Effector memory CD4-positive, alpha-beta T cell (primary cell): ENCODE results near the gene CPNE6.
"Not testable (repeated sequence)": the region's sequence is repeated elsewhere in the genome, so short reads cannot be mapped to it uniquely, and the experiment has no call there.

Experiments used
- DNase-seq, 3 donors: peaks; one replicate each; pipeline ENCODE4 v3.0.0-alpha.2; 2020
- H3K27ac ChIP-seq: 2 replicates; pipeline ENCODE4 v1.7.0; 2013; ENCODE audit warnings: mild to moderate bottlenecking, low read length, moderate library complexity; ENCODE audit not compliant: insufficient read depth, poor library complexity, severe bottlenecking
- H3K27me3 ChIP-seq: replicated peaks from 2 replicates; pipeline ENCODE4 v1.7.0; 2013; ENCODE audit warnings: mild to moderate bottlenecking, low read length; ENCODE audit not compliant: insufficient read depth, control insufficient read depth, poor library complexity, severe bottlenecking
- H3K36me3 ChIP-seq: 2 replicates; pipeline ENCODE4 v1.7.0; 2013; ENCODE audit warnings: mild to moderate bottlenecking, low read length, moderate library complexity; ENCODE audit not compliant: control insufficient read depth, insufficient read depth
- H3K4me1 ChIP-seq: 2 replicates; pipeline ENCODE4 v1.7.0; 2013; ENCODE audit warnings: low read length, mild to moderate bottlenecking; ENCODE audit not compliant: control insufficient read depth, insufficient read depth, poor library complexity, severe bottlenecking
- H3K4me3 ChIP-seq: 2 replicates; pipeline ENCODE4 v1.7.0; 2013; ENCODE audit warnings: low read length, low read depth, mild to moderate bottlenecking; ENCODE audit not compliant: insufficient read depth, poor library complexity, severe bottlenecking
- H3K9me3 ChIP-seq: 2 replicates; pipeline ENCODE4 v1.7.0; 2013; ENCODE audit warnings: mild to moderate bottlenecking, low read length, moderate library complexity; ENCODE audit not compliant: control insufficient read depth
- total RNA-seq, 3 donors: gene quantifications; one replicate each; lab custom pipeline; 2026; lab: John Stamatoyannopoulos, UW

Gene CPNE6
- 0 reads per million in 3 donors for total RNA-seq

- Histone ChIP-seq H3K4me1 (no peaks in the 10 kb centered on the region), H3K27me3 (no peaks in the 10 kb centered on the region), H3K9me3 (no peaks in the 10 kb centered on the region), H3K36me3 (no peaks in the 10 kb centered on the region), H3K4me3 (no peak within 1 kb of the TSS), H3K27ac (no peak within 1 kb of the TSS)
- no peak for DNase-seq
Measured at GRCh38 chr14:24071144-24071697, at the start of gene CPNE6. CPNE6 (plus strand) TSS chr14:24071562; CDS start chr14:24072937, 1,375 bp downstream.

GRCh38 chr14:24024939-24025418, 46.4 kb upstream of the CPNE6 start:
- not testable (repeated sequence) for H3K9me3 ChIP-seq, DNase-seq, H3K27me3 ChIP-seq, H3K36me3 ChIP-seq, H3K4me1 ChIP-seq, H3K4me3 ChIP-seq, H3K27ac ChIP-seq

DNA sequence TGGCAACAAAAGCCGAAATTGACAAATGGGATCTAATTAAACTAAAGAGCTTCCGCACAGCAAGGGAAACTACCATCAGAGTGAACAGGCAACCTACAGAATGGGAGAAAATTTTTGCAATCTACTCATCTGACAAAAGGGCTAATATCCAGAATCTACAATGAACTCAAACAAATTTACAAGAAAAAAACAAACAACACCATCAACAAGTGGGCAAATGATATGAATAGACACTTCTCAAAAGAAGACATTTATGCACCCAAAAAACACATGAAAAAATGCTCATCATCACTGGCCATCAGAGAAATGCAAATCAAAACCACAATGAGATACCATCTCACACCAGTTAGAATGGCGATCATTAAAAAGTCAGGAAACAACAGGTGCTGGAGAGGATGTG, 41.7 kb upstream of the CPNE6 start:
- H3K27me3 ChIP-seq, H3K36me3 ChIP-seq, H3K9me3 ChIP-seq, H3K4me3 ChIP-seq, H3K4me1 ChIP-seq, DNase-seq, H3K27ac ChIP-seq: not testable (repeated sequence)

DNA sequence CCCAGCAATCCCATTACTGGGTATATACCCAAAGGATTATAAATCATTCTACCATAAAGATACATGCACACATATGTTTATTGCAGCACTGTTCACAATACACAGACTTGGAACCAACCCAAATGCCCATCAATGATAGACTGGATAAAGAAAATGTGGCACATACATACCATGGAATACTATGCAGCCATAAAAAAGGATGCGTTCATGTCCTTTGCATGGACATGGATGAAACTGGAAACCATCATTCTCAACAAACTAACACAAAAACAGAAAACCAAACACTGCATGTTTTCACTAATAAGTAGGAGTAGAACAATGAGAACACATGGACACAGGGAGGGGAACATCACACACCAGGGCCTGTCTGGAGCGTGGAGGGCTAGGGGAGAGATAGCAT, 40.0 kb upstream of the CPNE6 start:
- not testable (repeated sequence) for H3K27ac ChIP-seq, H3K4me3 ChIP-seq, H3K4me1 ChIP-seq, H3K36me3 ChIP-seq, DNase-seq, H3K27me3 ChIP-seq, H3K9me3 ChIP-seq

DNA sequence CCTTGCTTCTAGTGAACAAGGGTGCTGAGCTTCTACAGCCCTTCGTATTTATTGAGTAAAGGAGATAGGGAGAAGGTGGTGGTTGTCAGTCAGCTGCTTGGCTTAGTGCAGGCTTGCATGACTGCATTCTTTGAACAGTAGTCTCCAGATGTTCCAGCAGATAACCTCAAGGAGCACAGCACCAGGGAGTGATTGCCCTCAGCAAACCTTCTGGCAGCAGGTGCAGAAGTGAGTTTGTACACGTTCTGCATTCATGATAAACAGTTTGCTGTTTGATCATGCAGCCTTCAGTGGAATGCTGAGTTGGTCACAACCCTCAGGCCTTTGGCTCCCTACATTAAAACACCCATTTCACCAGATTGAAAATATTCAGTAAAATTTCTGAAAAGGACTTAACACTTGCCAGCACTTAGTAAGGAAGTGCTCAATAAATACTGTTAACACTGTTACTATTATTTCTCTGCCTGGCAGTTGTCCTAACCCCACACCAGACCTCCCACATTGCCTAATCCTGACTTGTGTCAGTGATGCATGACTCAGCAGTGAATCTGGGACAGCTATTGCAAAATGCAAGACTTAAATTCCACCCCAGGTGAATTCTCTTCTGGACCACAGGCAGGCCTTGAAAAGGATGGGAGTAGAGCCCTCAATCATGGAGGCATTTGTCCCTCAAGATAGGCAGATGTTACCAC, 38.5 kb upstream of the CPNE6 start:
- Histone ChIP-seq H3K9me3 (no peaks in the 10 kb centered on the region), H3K27ac (no peak overlapping the region), H3K4me1 (no peaks in the 10 kb centered on the region), H3K27me3 (no peaks in the 10 kb centered on the region), H3K36me3 (no peaks in the 10 kb centered on the region), H3K4me3 (no peak overlapping the region)
- DNase-seq: no peak

DNA sequence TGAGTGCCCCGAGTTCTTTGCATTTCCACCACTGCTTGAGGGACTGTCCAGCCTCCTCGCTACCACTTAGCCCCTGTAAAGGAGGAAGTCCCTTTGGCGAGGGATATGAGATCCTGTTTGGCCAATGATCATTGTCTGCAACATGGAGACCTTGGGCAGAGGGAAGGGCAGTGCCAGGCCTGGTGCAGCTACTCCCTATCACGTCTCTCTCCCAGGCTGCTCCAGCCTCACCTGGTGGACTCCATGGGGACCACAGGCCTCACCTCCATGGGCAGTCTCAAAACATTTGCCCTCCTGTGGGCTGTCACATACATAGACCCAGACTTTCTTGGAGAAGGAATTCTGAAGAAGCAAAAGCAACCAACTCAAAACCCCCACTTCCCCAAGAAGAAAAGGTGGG, 35.6 kb upstream of the CPNE6 start:
- DNase-seq, H3K9me3 ChIP-seq, H3K4me3 ChIP-seq, H3K27me3 ChIP-seq, H3K4me1 ChIP-seq, H3K27ac ChIP-seq, H3K36me3 ChIP-seq: not testable (repeated sequence)

- Histone ChIP-seq H3K27ac (peak overlapping the region; percentile 55), H3K4me3 (peak overlapping the region; percentile 57)
Measured at GRCh38 chr14:24036169-24036962, 35.0 kb upstream of the CPNE6 start.

GRCh38 chr14:24036963-24037657, 34.3 kb upstream of the CPNE6 start:
- not testable (repeated sequence) for H3K27ac ChIP-seq, H3K9me3 ChIP-seq, H3K27me3 ChIP-seq, DNase-seq, H3K4me1 ChIP-seq, H3K36me3 ChIP-seq
- H3K4me3 ChIP-seq: peak overlapping the region; percentile 57

More at GRCh38 chr14:24036169-24036962, 35.0 kb upstream of the CPNE6 start:
- Histone ChIP-seq H3K9me3 (no peaks in the 10 kb centered on the region), H3K36me3 (no peaks in the 10 kb centered on the region), H3K27me3 (no peaks in the 10 kb centered on the region), H3K4me1 (no peaks in the 10 kb centered on the region)
- peak; percentile 41 to 53 (median 45) for DNase-seq

- H3K27me3 ChIP-seq: no peaks in the 10 kb centered on the region
- no peaks in the 10 kb centered on the region for H3K9me3 ChIP-seq
- DNase-seq: no peak
- H3K4me1 ChIP-seq: no peaks in the 10 kb centered on the region
- no peak overlapping the region for H3K4me3 ChIP-seq
- no peak overlapping the region for H3K27ac ChIP-seq
- H3K36me3 ChIP-seq: no peaks in the 10 kb centered on the region
Measured at GRCh38 chr14:24037658-24038037, 33.7 kb upstream of the CPNE6 start.
